Keratinocyte (primary cell): ENCODE measurements around the gene ZNF385A. TPM values are rescaled to one million over a fixed set of nuclear protein-coding genes. Genes with fewer than 3 reads are reported as not detected.

Experiments
- DNase-seq: peaks from one replicate; pipeline ENCODE4 v3.0.0-alpha.2; 2011; ENCODE audit warnings: low read depth, missing footprints, low spot score
- FAIRE-seq: peaks from 2 replicates; lab custom pipeline; 2011; peaks lifted over from hg19 to GRCh38; lab: Jason Lieb, UNC
- H2AFZ ChIP-seq: 2 replicates; pipeline ENCODE4 v1.6.0; 2012; ENCODE audit warnings: low read length, control low read depth, inconsistent platforms; ENCODE audit not compliant: control insufficient read depth
- H3K27ac ChIP-seq: 2 replicates; pipeline ENCODE4 v1.5.1; 2011; ENCODE audit warnings: low read length; ENCODE audit not compliant: control insufficient read depth, insufficient read depth
- H3K27me3 ChIP-seq: 3 replicates; pipeline ENCODE4 v1.6.0; 2011; ENCODE audit warnings: low read length; ENCODE audit not compliant: control insufficient read depth, insufficient read depth; ENCODE audit errors: extremely low read depth
- H3K36me3 ChIP-seq, 2 experiments: 2 replicates in 1 of 2; 3 replicates in 1 of 2; pipeline ENCODE4 v1.5.1; 2011; ENCODE audit warnings: low read length in 2 of 2, mild to moderate bottlenecking in 1 of 2; ENCODE audit not compliant: control insufficient read depth in 2 of 2, insufficient read depth in 2 of 2; ENCODE audit errors: extremely low read depth in 1 of 2
- H3K4me1 ChIP-seq: 3 replicates; pipeline ENCODE4 v1.5.1; 2011; ENCODE audit warnings: low read length; ENCODE audit not compliant: control insufficient read depth, insufficient read depth; ENCODE audit errors: extremely low read depth
- H3K4me2 ChIP-seq: 3 replicates; pipeline ENCODE4 v1.6.0; 2011; ENCODE audit warnings: low read depth, low read length; ENCODE audit not compliant: control insufficient read depth, insufficient read depth; ENCODE audit errors: extremely low read depth
- H3K4me3 ChIP-seq, 3 experiments: fragments of 200-600 bp in 1 of 3; sonication (generic) in 1 of 3; 2 replicates in 2 of 3; 3 replicates in 1 of 3; pipeline ENCODE4 v1.5.1; 2011 to 2016; ENCODE audit warnings: low read length in 3 of 3, mild to moderate bottlenecking in 3 of 3, control low read depth in 2 of 3, inconsistent platforms in 1 of 3, low read depth in 1 of 3, mixed read lengths in 1 of 3, mixed run types in 1 of 3, moderate library complexity in 1 of 3; ENCODE audit not compliant: control insufficient read depth in 2 of 3, insufficient read depth in 2 of 3; ENCODE audit errors: extremely low read depth in 1 of 3
- H3K79me2 ChIP-seq: 2 replicates; pipeline ENCODE4 v1.6.0; 2012; ENCODE audit warnings: low read length; ENCODE audit not compliant: control insufficient read depth, insufficient read depth
- H3K9ac ChIP-seq: 3 replicates; pipeline ENCODE4 v1.6.0; 2011; ENCODE audit warnings: low read length; ENCODE audit not compliant: control insufficient read depth, insufficient read depth; ENCODE audit errors: extremely low read depth
- H3K9me1 ChIP-seq: 3 replicates; pipeline ENCODE4 v1.6.0; 2011; ENCODE audit warnings: low read length; ENCODE audit not compliant: control insufficient read depth, insufficient read depth; ENCODE audit errors: extremely low read depth
- H3K9me3 ChIP-seq: 2 replicates; pipeline ENCODE4 v1.5.1; 2012; ENCODE audit warnings: low read depth, low read length; ENCODE audit not compliant: control insufficient read depth
- H4K20me1 ChIP-seq: 3 replicates; pipeline ENCODE4 v1.6.0; 2011; ENCODE audit warnings: low read length; ENCODE audit not compliant: control insufficient read depth, insufficient read depth; ENCODE audit errors: extremely low read depth
- CTCF ChIP-seq, 3 experiments: IDR thresholded peaks in 1 of 3; conservative IDR thresholded peaks in 1 of 3; optimal IDR thresholded peaks in 1 of 3; 2 replicates in 2 of 3; 3 replicates in 1 of 3; pipeline versions ENCODE3 to v1.5.1; 2011; ENCODE audit warnings: low read length in 3 of 3, mild to moderate bottlenecking in 3 of 3, moderate library complexity in 2 of 3, control low read depth in 1 of 3, inconsistent platforms in 1 of 3; ENCODE audit not compliant: insufficient read depth in 2 of 3; ENCODE audit errors: extremely low read depth in 1 of 3
- EZH2 ChIP-seq: IDR thresholded peaks from one replicate; pipeline ENCODE4 v1.6.1; 2012; ENCODE audit warnings: inconsistent platforms, mild to moderate bottlenecking, low read length, moderate library complexity
- dilution Hi-C: fragments of 300-500 bp; cut with MboI; formaldehyde crosslinking; loops from one replicate; pipeline ENCODE4 v1.7.0; 2020; ENCODE audit warnings: low sequenced_read_pairs; ENCODE audit not compliant: extremely low pct_ligation_motif_present
- polyA plus RNA-seq, 5 experiments: library from polyadenylated mRNA; depleted of rRNA in 3 of 5; stranded (reverse) in 3 of 5; stranded (forward) in 1 of 5; unstranded in 1 of 5; fragments of >200 nt; gene quantifications; 1 replicate in 1 of 5; 2 replicates in 3 of 5; 3 replicates in 1 of 5; pipeline versions ENCODE4 v1.2.1 to v1.2.3, GENCODE V29; 2011 to 2012; ENCODE audit warnings: missing spikeins in 2 of 5, low read depth in 1 of 5, low replicate concordance in 1 of 5

Gene ZNF385A
- polyA plus RNA-seq, 1 donor (not counting 4 experiments of a cell fraction or from before 2014, with no cell fraction given) = 11.4 TPM

- H3K79me2 ChIP-seq = no peaks in the 10 kb centered on the region
- dilution Hi-C loops = no loop called here
- H3K9me3 ChIP-seq = no peaks in the 10 kb centered on the region
- no peaks in the 10 kb centered on the region for H3K27me3 ChIP-seq
- DNase-seq (no peak), FAIRE-seq (no peak)
- TF ChIP-seq EZH2 (no peak), CTCF (optimal IDR thresholded peaks at IDR 0.05 in 1 of 3, IDR thresholded peaks at IDR 0.05 in 1 of 3, conservative IDR thresholded peaks at IDR 0.05 in 1 of 3; ENCODE audit: extremely low read depth in 1 of 3, insufficient read depth in 2 of 3, low read length in 3 of 3) (no peak)
- H3K27ac ChIP-seq = no peak overlapping the region
- H3K9ac ChIP-seq = no peak overlapping the region
- H3K9me1 ChIP-seq = no peaks in the 10 kb centered on the region
- H3K36me3 ChIP-seq = peaks cover 20 to 38% of the 10 kb centered on the region in 2 experiments
- no peak overlapping the region for H2AFZ ChIP-seq
- H4K20me1 ChIP-seq = no peaks in the 10 kb centered on the region
- no peak overlapping the region for H3K4me2 ChIP-seq
- no peak overlapping the region for H3K4me3 ChIP-seq
- no peaks in the 10 kb centered on the region for H3K4me1 ChIP-seq
Measured at GRCh38 chr12:54349679-54350078, 34.9 kb downstream of the ZNF385A start.

- Histone ChIP-seq H3K9me3 (no peaks in the 10 kb centered on the region), H3K9me1 (no peaks in the 10 kb centered on the region), H3K4me2 (no peak overlapping the region), H3K36me3 (peaks cover 20 to 39% of the 10 kb centered on the region in 2 experiments), H3K27ac (no peak overlapping the region), H3K27me3 (no peaks in the 10 kb centered on the region), H3K79me2 (no peaks in the 10 kb centered on the region), H4K20me1 (no peaks in the 10 kb centered on the region), H3K4me3 (no peak overlapping the region), H2AFZ (no peak overlapping the region), H3K4me1 (no peaks in the 10 kb centered on the region), H3K9ac (no peak overlapping the region)
- FAIRE-seq (no peak), DNase-seq (no peak)
- dilution Hi-C loops = no loop called here
- TF ChIP-seq EZH2 (no peak), CTCF (optimal IDR thresholded peaks at IDR 0.05 in 1 of 3, IDR thresholded peaks at IDR 0.05 in 1 of 3, conservative IDR thresholded peaks at IDR 0.05 in 1 of 3; ENCODE audit: extremely low read depth in 1 of 3, insufficient read depth in 2 of 3, low read length in 3 of 3) (no peak)
Measured at GRCh38 chr12:54349036-54349435, 35.5 kb downstream of the ZNF385A start.
